Bronchial epithelial cell (primary cell): ENCODE results near the gene CHD5. TPM values are rescaled to one million over a fixed set of nuclear protein-coding genes. Genes with fewer than 3 reads are reported as not detected.

Source experiments
- DNase-seq: peaks from one replicate; pipeline ENCODE4 v3.0.0-alpha.2; 2010; ENCODE audit warnings: low read depth
- FAIRE-seq: peaks from 2 replicates; lab custom pipeline; 2011; peaks lifted over from hg19 to GRCh38; lab: Jason Lieb, UNC
- H3K27me3 ChIP-seq: 2 replicates; pipeline ENCODE4 v1.5.1; 2011; ENCODE audit warnings: low read length; ENCODE audit not compliant: control insufficient read depth, insufficient read depth
- H3K36me3 ChIP-seq: 2 replicates; pipeline ENCODE4 v1.5.1; 2011; ENCODE audit warnings: low read length; ENCODE audit not compliant: control insufficient read depth, insufficient read depth
- H3K4me3 ChIP-seq: 2 replicates; pipeline ENCODE4 v1.5.1; 2011; ENCODE audit warnings: mild to moderate bottlenecking, low read depth, low read length, control low read depth
- CTCF ChIP-seq: IDR thresholded peaks from 2 replicates; pipeline ENCODE4 v1.5.1; 2011; ENCODE audit warnings: mild to moderate bottlenecking, moderate library complexity, low read length, control low read depth, inconsistent platforms; ENCODE audit not compliant: insufficient read depth, severe bottlenecking
- total RNA-seq: library from RNA; depleted of rRNA; stranded (reverse); fragments of >200 nt; gene quantifications from 2 replicates; pipeline ENCODE4 v1.2.1, GENCODE V29; 2014

Gene CHD5
- total RNA-seq, 1 donor from 2014 or later: 0.26 TPM

- DNase-seq: no peak
- Histone ChIP-seq H3K27me3 (no peaks in the 10 kb centered on the region), H3K4me3 (no peak overlapping the region), H3K36me3 (no peaks in the 10 kb centered on the region)
- FAIRE-seq: no peak
- TF ChIP-seq CTCF: no peak
These were observed 73.1 kb downstream of the CHD5 start for GRCh38 chr1:6106977-6107376.

GRCh38 chr1:6106321-6106731 is 73.8 kb downstream of the CHD5 start:
- DNase-seq (no peak), FAIRE-seq (no peak)
- H3K36me3 ChIP-seq: no peaks in the 10 kb centered on the region
- no peak for TF ChIP-seq CTCF
- no peak overlapping the region for H3K4me3 ChIP-seq
- H3K27me3 ChIP-seq: no peaks in the 10 kb centered on the region

- Histone ChIP-seq H3K36me3 (no peaks in the 10 kb centered on the region), H3K27me3 (no peaks in the 10 kb centered on the region), H3K4me3 (no peak overlapping the region)
- FAIRE-seq (no peak), DNase-seq (no peak)
- no peak for TF ChIP-seq CTCF
These were observed 74.4 kb downstream of the CHD5 start for GRCh38 chr1:6105763-6106162.

GRCh38 chr1:6105218-6105679 is 74.9 kb downstream of the CHD5 start:
- Histone ChIP-seq H3K36me3 (no peaks in the 10 kb centered on the region), H3K27me3 (no peaks in the 10 kb centered on the region), H3K4me3 (no peak overlapping the region)
- no peak for FAIRE-seq
- no peak for DNase-seq
- no peak for TF ChIP-seq CTCF

- TF ChIP-seq CTCF: no peak
These were observed 75.5 kb downstream of the CHD5 start for GRCh38 chr1:6104631-6105030.

GRCh38 chr1:6103854-6104530 is 76.1 kb downstream of the CHD5 start:
- DNase-seq (no peak), FAIRE-seq (no peak)
- H3K4me3 ChIP-seq: no peak overlapping the region
- H3K36me3 ChIP-seq: no peaks in the 10 kb centered on the region
- TF ChIP-seq CTCF: no peak
- no peaks in the 10 kb centered on the region for H3K27me3 ChIP-seq

More at GRCh38 chr1:6104631-6105030, 75.5 kb downstream of the CHD5 start:
- DNase-seq (no peak), FAIRE-seq (no peak)
- Histone ChIP-seq H3K4me3 (no peak overlapping the region), H3K36me3 (no peaks in the 10 kb centered on the region), H3K27me3 (no peaks in the 10 kb centered on the region)
